ENCODE results near the gene IGF2R.

- TF ChIP-seq EZH2 (IDR thresholded peaks at IDR 0.05; ENCODE audit: insufficient read depth, poor library complexity, severe bottlenecking) = no peak
- no peak for TF ChIP-seq EZH2phosphoT487 (IDR thresholded peaks at IDR 0.05; ENCODE audit: insufficient read depth, low read depth)
Observed at GRCh38 chr6:159969921-159970320, 1.0 kb downstream of the IGF2R start.
